Measurements from ENCODE around the gene TLE2. TPM values are rescaled to one million over a fixed set of nuclear protein-coding genes. Genes with fewer than 3 reads are reported as not detected.

The TLE2 gene
- polyA plus RNA-seq, 1 of the 3 experiments (the other 2 are of a cell fraction): 2.3 TPM

DNA sequence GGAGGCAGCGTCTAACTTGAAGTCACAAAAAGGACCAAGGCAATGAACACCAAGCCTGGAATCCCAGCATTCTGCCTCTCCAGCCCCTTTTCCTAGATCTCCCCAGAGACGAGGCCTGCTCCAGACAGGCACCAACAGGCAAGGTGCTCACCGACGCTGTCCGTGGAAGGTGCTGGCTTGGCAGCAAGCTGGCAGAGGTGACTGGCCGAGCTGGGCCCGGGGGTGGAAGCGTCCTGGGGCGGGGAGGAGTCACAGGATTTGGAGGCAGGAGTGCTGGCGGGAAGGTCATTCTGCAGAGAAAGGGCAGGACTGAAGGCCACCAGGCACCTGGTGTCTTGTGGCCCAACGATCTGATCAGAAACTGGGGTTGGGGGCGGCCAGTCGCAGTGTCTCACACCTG lies 18.2 kb downstream of the TLE2 start (continued):
- TF ChIP-seq FOXM1 (IDR thresholded peaks at IDR 0.05; ENCODE audit: low read depth) (no peak), SIN3A (IDR thresholded peaks at IDR 0.05; ENCODE audit: borderline replicate concordance, low read depth, low read length) (no peak), NFIC (IDR thresholded peaks at IDR 0.05; ENCODE audit: borderline replicate concordance) (no peak)
- TF ChIP-seq, protein P1, sequence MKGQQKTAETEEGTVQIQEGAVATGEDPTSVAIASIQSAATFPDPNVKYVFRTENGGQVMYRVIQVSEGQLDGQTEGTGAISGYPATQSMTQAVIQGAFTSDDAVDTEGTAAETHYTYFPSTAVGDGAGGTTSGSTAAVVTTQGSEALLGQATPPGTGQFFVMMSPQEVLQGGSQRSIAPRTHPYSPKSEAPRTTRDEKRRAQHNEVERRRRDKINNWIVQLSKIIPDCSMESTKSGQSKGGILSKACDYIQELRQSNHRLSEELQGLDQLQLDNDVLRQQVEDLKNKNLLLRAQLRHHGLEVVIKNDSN (IDR thresholded peaks at IDR 0.05; ENCODE audit: borderline replicate concordance, low read depth): no peak
- TF ChIP-seq, protein P2, sequence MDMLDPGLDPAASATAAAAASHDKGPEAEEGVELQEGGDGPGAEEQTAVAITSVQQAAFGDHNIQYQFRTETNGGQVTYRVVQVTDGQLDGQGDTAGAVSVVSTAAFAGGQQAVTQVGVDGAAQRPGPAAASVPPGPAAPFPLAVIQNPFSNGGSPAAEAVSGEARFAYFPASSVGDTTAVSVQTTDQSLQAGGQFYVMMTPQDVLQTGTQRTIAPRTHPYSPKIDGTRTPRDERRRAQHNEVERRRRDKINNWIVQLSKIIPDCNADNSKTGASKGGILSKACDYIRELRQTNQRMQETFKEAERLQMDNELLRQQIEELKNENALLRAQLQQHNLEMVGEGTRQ (IDR thresholded peaks at IDR 0.05; ENCODE audit: borderline replicate concordance, low read depth, low read length): no peak

DNA sequence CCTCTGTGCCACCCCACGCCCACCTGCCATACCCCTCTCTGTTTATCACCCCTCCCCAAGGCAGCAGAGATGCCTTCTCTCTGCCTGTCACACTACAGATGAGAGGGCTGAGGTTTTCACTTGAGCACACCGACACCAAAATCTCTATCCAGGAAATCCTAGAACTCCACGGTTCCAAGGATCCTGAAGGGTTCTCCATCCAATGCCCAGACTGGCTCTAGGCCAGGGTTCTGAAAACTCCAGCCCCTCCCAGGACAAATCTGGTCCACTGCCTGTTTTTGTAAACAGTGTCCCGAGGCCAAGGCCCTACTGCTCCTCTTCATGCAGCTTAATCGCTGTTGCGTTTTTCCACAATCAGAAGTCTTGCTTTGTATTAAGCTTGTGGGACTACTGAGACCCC lies 20.1 kb downstream of the TLE2 start:
- WGBS (ENCODE audit: low lambda C conversion rate): 52% methylated on average over 6 of the region's 6 CpGs
- Histone ChIP-seq H2AFZ (ENCODE audit: low read depth) (no peak overlapping the region), H3K4me3 (ENCODE audit: low read depth in 2 of 2, low read length in 1 of 2) (no peak overlapping the region), H3K9ac (no peak overlapping the region), H3K4me2 (no peak overlapping the region), H3K79me2 (ENCODE audit: insufficient read depth) (no peaks in the 10 kb centered on the region), H3K9me2 (no peaks in the 10 kb centered on the region), H3K4me1 (ENCODE audit: control insufficient read depth in 1 of 2, insufficient read depth in 2 of 2, low read depth in 1 of 2, low read length in 1 of 2) (peaks cover 0 to 9% of the 10 kb centered on the region in 2 experiments; a peak in 1 of 4 replicates), H3K36me3 (replicated peaks in 1 of 2; ENCODE audit: control insufficient read depth in 1 of 2, insufficient read depth in 2 of 2, low read length in 1 of 2) (no peaks in the 10 kb centered on the region), H3K27me3 (ENCODE audit: insufficient read depth) (peaks cover 26% of the 10 kb centered on the region), H3F3A (replicated peaks; ENCODE audit: insufficient read depth) (peaks cover 5% of the 10 kb centered on the region), H3K27ac (ENCODE audit: low read depth in 2 of 2, low read length in 1 of 2) (no peak overlapping the region), H4K20me1 (ENCODE audit: insufficient read depth) (no peaks in the 10 kb centered on the region), H3K9me3 (no peaks in the 10 kb centered on the region)
- DNase-seq: no peak
- TF ChIP-seq, protein P1 (IDR thresholded peaks at IDR 0.05; ENCODE audit: borderline replicate concordance, low read depth): no peak
- TF ChIP-seq, protein P3, sequence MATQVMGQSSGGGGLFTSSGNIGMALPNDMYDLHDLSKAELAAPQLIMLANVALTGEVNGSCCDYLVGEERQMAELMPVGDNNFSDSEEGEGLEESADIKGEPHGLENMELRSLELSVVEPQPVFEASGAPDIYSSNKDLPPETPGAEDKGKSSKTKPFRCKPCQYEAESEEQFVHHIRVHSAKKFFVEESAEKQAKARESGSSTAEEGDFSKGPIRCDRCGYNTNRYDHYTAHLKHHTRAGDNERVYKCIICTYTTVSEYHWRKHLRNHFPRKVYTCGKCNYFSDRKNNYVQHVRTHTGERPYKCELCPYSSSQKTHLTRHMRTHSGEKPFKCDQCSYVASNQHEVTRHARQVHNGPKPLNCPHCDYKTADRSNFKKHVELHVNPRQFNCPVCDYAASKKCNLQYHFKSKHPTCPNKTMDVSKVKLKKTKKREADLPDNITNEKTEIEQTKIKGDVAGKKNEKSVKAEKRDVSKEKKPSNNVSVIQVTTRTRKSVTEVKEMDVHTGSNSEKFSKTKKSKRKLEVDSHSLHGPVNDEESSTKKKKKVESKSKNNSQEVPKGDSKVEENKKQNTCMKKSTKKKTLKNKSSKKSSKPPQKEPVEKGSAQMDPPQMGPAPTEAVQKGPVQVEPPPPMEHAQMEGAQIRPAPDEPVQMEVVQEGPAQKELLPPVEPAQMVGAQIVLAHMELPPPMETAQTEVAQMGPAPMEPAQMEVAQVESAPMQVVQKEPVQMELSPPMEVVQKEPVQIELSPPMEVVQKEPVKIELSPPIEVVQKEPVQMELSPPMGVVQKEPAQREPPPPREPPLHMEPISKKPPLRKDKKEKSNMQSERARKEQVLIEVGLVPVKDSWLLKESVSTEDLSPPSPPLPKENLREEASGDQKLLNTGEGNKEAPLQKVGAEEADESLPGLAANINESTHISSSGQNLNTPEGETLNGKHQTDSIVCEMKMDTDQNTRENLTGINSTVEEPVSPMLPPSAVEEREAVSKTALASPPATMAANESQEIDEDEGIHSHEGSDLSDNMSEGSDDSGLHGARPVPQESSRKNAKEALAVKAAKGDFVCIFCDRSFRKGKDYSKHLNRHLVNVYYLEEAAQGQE (IDR thresholded peaks at IDR 0.05; ENCODE audit: low read depth, low read length): no peak
- no peak for TF ChIP-seq TAF1 (IDR thresholded peaks at IDR 0.05; ENCODE audit: borderline replicate concordance, low read depth, low read length)
- no peak for TF ChIP-seq YY1 (IDR thresholded peaks at IDR 0.05; ENCODE audit: low read depth)
- TF ChIP-seq, protein P4, sequence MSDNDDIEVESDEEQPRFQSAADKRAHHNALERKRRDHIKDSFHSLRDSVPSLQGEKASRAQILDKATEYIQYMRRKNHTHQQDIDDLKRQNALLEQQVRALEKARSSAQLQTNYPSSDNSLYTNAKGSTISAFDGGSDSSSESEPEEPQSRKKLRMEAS (IDR thresholded peaks at IDR 0.05; ENCODE audit: low read depth): no peak
- TF ChIP-seq NFIC (IDR thresholded peaks at IDR 0.05; ENCODE audit: borderline replicate concordance): no peak
- TF ChIP-seq, protein P5, sequence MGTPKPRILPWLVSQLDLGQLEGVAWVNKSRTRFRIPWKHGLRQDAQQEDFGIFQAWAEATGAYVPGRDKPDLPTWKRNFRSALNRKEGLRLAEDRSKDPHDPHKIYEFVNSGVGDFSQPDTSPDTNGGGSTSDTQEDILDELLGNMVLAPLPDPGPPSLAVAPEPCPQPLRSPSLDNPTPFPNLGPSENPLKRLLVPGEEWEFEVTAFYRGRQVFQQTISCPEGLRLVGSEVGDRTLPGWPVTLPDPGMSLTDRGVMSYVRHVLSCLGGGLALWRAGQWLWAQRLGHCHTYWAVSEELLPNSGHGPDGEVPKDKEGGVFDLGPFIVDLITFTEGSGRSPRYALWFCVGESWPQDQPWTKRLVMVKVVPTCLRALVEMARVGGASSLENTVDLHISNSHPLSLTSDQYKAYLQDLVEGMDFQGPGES (IDR thresholded peaks at IDR 0.05; ENCODE audit: low read depth, low read length): no peak
- TF ChIP-seq, protein P2 (IDR thresholded peaks at IDR 0.05; ENCODE audit: borderline replicate concordance, low read depth, low read length): no peak
- POLR2A ChIA-PET: no interaction called here
- CTCF ChIA-PET: no interaction called here
